Cardiac muscle cell (in vitro differentiated cells and primary cell): Measurements from ENCODE around the gene ADSS1. TPM values are rescaled to one million over a fixed set of nuclear protein-coding genes. Genes with fewer than 3 reads are reported as not detected.

Experiments
- DNase-seq, 2 donors: peaks; one replicate each; pipeline versions ENCODE4 v3.0.0 to v3.0.0-alpha.2; 2010 to 2017; ENCODE audit warnings: low read depth in 1 of 2, low spot score in 1 of 2
- H3K27ac ChIP-seq: fragments of 200-600 bp; sonication (generic); 2 replicates; pipeline ENCODE4 v1.5.1; 2016
- H3K27me3 ChIP-seq: fragments of 200-600 bp; sonication (generic); 2 replicates; pipeline ENCODE4 v1.6.0; 2016; ENCODE audit warnings: control low read depth
- H3K36me3 ChIP-seq: fragments of 200-600 bp; sonication (generic); 2 replicates; pipeline ENCODE4 v1.5.1; 2016; ENCODE audit warnings: control low read depth
- H3K4me1 ChIP-seq: fragments of 200-600 bp; sonication (generic); 2 replicates; pipeline ENCODE4 v1.8.1; 2017; ENCODE audit warnings: low read depth, mild to moderate bottlenecking, mixed run types
- H3K4me3 ChIP-seq: fragments of 200-600 bp; sonication (generic); 2 replicates; pipeline ENCODE4 v1.5.1; 2016; ENCODE audit warnings: mild to moderate bottlenecking
- H3K9me3 ChIP-seq: fragments of 200-600 bp; sonication (generic); 2 replicates; pipeline ENCODE4 v1.5.1; 2017; ENCODE audit warnings: low read depth, mild to moderate bottlenecking, control low read depth
- CTCF ChIP-seq: IDR thresholded peaks from 2 replicates; pipeline ENCODE4 v1.5.1; 2012; ENCODE audit warnings: low read depth, mild to moderate bottlenecking, low read length
- polyA plus RNA-seq: library from polyadenylated mRNA; unstranded; fragments of >200 nt; fragmentation: Nextera tagmentation; extraction: Ambion mirVana; gene quantifications from 2 replicates; pipeline ENCODE4 v1.2.1, GENCODE V29; 2016
- total RNA-seq: library from RNA; depleted of rRNA; stranded (reverse); fragments of >200 nt; gene quantifications from 2 replicates; pipeline ENCODE4 v1.2.3, GENCODE V29; 2016

Gene ADSS1
- total and polyA plus RNA-seq, 2 experiments from 2014 or later, result 53.4 to 63.8 TPM

GRCh38 chr14:104739026-104739425 is 15.0 kb downstream of the ADSS1 start:
- H3K27ac ChIP-seq, result no peak overlapping the region
- H3K4me1 ChIP-seq, result no peaks in the 10 kb centered on the region
- peaks cover 5% of the 10 kb centered on the region for H3K36me3 ChIP-seq
- TF ChIP-seq CTCF, result no peak
- no peaks in the 10 kb centered on the region for H3K9me3 ChIP-seq
- H3K27me3 ChIP-seq, result no peaks in the 10 kb centered on the region
- H3K4me3 ChIP-seq, result no peak overlapping the region
- no peak for DNase-seq

GRCh38 chr14:104739546-104740516 is 15.8 kb downstream of the ADSS1 start:
- Histone ChIP-seq H3K27me3 (no peaks in the 10 kb centered on the region), H3K4me3 (no peak overlapping the region), H3K4me1 (no peaks in the 10 kb centered on the region), H3K27ac (no peak overlapping the region), H3K36me3 (peaks cover 5% of the 10 kb centered on the region), H3K9me3 (no peaks in the 10 kb centered on the region)
- DNase-seq, result no peak
- TF ChIP-seq CTCF, result no peak

GRCh38 chr14:104741108-104741802 is 17.2 kb downstream of the ADSS1 start:
- H3K4me3 ChIP-seq, result no peak overlapping the region
- no peak for DNase-seq
- H3K36me3 ChIP-seq, result peaks cover 5% of the 10 kb centered on the region
- H3K27me3 ChIP-seq, result no peaks in the 10 kb centered on the region
- TF ChIP-seq CTCF, result no peak
- no peaks in the 10 kb centered on the region for H3K4me1 ChIP-seq
- H3K27ac ChIP-seq, result no peak overlapping the region
- no peaks in the 10 kb centered on the region for H3K9me3 ChIP-seq

- no peak overlapping the region for H3K4me3 ChIP-seq
- no peak for DNase-seq
- no peak for TF ChIP-seq CTCF
Observed at GRCh38 chr14:104741803-104742251, 17.8 kb downstream of the ADSS1 start.

GRCh38 chr14:104742586-104743455 is 18.8 kb downstream of the ADSS1 start:
- Histone ChIP-seq H3K27me3 (no peaks in the 10 kb centered on the region), H3K9me3 (no peaks in the 10 kb centered on the region), H3K27ac (no peak overlapping the region), H3K36me3 (peaks cover 5% of the 10 kb centered on the region), H3K4me3 (no peak overlapping the region), H3K4me1 (no peaks in the 10 kb centered on the region)
- no peak for TF ChIP-seq CTCF
- DNase-seq, result no peak

More at GRCh38 chr14:104741803-104742251, 17.8 kb downstream of the ADSS1 start:
- Histone ChIP-seq H3K4me1 (no peaks in the 10 kb centered on the region), H3K27me3 (no peaks in the 10 kb centered on the region), H3K9me3 (no peaks in the 10 kb centered on the region), H3K36me3 (peaks cover 5% of the 10 kb centered on the region), H3K27ac (no peak overlapping the region)
